Measurements from ENCODE around the gene LANCL1. TPM values are rescaled to one million over a fixed set of nuclear protein-coding genes. Genes with fewer than 3 reads are reported as not detected.

Gene LANCL1
- total and polyA plus RNA-seq, 10 donors, result 10.9 to 42.1 (median 34.2) TPM

GRCh38 chr2:210392469-210392881 lies 84.1 kb downstream of the LANCL1 start:
- no peak overlapping the region for H3K4me3 ChIP-seq
- DNase-seq, result no peak
- no peak for TF ChIP-seq POLR2A (IDR thresholded peaks at IDR 0.05)
- no peak for TF ChIP-seq POLR2AphosphoS5 (IDR thresholded peaks at IDR 0.05)
- TF ChIP-seq CTCF (IDR thresholded peaks at IDR 0.05 in 8 of 11, conservative IDR thresholded peaks at IDR 0.05 in 3 of 11), result no peak
- no peaks in the 10 kb centered on the region for H3K36me3 ChIP-seq
- no peaks in the 10 kb centered on the region for H3K9me3 ChIP-seq
- no peaks in the 10 kb centered on the region for H3K4me1 ChIP-seq
- intact Hi-C loops (cut with DNase I; ENCODE audit: low total_unique reads), result no loop called here
- no peak overlapping the region for H3K27ac ChIP-seq
- peaks cover 0 to 15% (median 0%) of the 10 kb centered on the region in 7 donors for H3K27me3 ChIP-seq (replicated peaks in 1 of 7)
- WGBS, 5 donors, result 73 to 86% (median 79%) methylated on average over 4 of the region's 4 CpGs

- Histone ChIP-seq H3K9me3 (no peaks in the 10 kb centered on the region), H3K4me3 (no peak overlapping the region), H3K27ac (no peak overlapping the region), H3K4me1 (no peaks in the 10 kb centered on the region), H3K27me3 (replicated peaks in 1 of 7) (peaks cover 0 to 15% (median 0%) of the 10 kb centered on the region in 7 donors), H3K36me3 (no peaks in the 10 kb centered on the region)
- DNase-seq, result no peak
- TF ChIP-seq POLR2A (IDR thresholded peaks at IDR 0.05) (no peak), POLR2AphosphoS5 (IDR thresholded peaks at IDR 0.05) (no peak), CTCF (IDR thresholded peaks at IDR 0.05 in 8 of 11, conservative IDR thresholded peaks at IDR 0.05 in 3 of 11) (no peak)
- 71 to 84% (median 80%) methylated on average over 3 of the region's 3 CpGs for WGBS, 5 donors
- intact Hi-C loops (cut with DNase I; ENCODE audit: low total_unique reads), result no loop called here
Measured at GRCh38 chr2:210389856-210390255, 86.7 kb downstream of the LANCL1 start.

- H3K36me3 ChIP-seq, result no peaks in the 10 kb centered on the region
Measured at GRCh38 chr2:210388148-210388547, 88.4 kb downstream of the LANCL1 start.

GRCh38 chr2:210387074-210387473 lies 89.5 kb downstream of the LANCL1 start:
- 51 to 72% (median 61%) methylated on average over 1 of the region's 1 CpG for WGBS, 5 donors
- Histone ChIP-seq H3K4me1 (no peaks in the 10 kb centered on the region), H3K4me3 (no peak overlapping the region), H3K9me3 (no peaks in the 10 kb centered on the region), H3K36me3 (no peaks in the 10 kb centered on the region), H3K27ac (no peak overlapping the region), H3K27me3 (replicated peaks in 1 of 7) (peaks cover 0 to 8% (median 0%) of the 10 kb centered on the region in 7 donors)
- TF ChIP-seq CTCF (IDR thresholded peaks at IDR 0.05 in 8 of 11, conservative IDR thresholded peaks at IDR 0.05 in 3 of 11) (no peak), POLR2A (IDR thresholded peaks at IDR 0.05) (no peak), POLR2AphosphoS5 (IDR thresholded peaks at IDR 0.05) (no peak)
- DNase-seq, result no peak
- intact Hi-C loops (cut with DNase I; ENCODE audit: low total_unique reads), result no loop called here

More at GRCh38 chr2:210388148-210388547, 88.4 kb downstream of the LANCL1 start:
- no peak for TF ChIP-seq CTCF (IDR thresholded peaks at IDR 0.05 in 8 of 11, conservative IDR thresholded peaks at IDR 0.05 in 3 of 11)
- TF ChIP-seq POLR2A (IDR thresholded peaks at IDR 0.05), result no peak
- TF ChIP-seq POLR2AphosphoS5 (IDR thresholded peaks at IDR 0.05), result no peak
- H3K9me3 ChIP-seq, result no peaks in the 10 kb centered on the region
- no peak for DNase-seq
- intact Hi-C loops (cut with DNase I; ENCODE audit: low total_unique reads), result no loop called here
- H3K27ac ChIP-seq, result no peak overlapping the region
- H3K27me3 ChIP-seq (replicated peaks in 1 of 7), result peaks cover 0 to 15% (median 0%) of the 10 kb centered on the region in 7 donors
- no peaks in the 10 kb centered on the region for H3K4me1 ChIP-seq
- no peak overlapping the region for H3K4me3 ChIP-seq

Other genes starting within 250 kb of the LANCL1 start
- not detected for gene MYL1, start 161.6 kb downstream of the LANCL1 start, total RNA-seq
- gene MYL1, start 161.6 kb downstream of the LANCL1 start, polyA plus RNA-seq, result under 1 TPM in 2 of 3 donors, not detected in 1; 0.06 to 0.78 TPM
- gene CPS1, start 79.8 kb upstream of the LANCL1 start, total RNA-seq, result 1 to 10 TPM; 2.6 to 8.1 (median 4.1) TPM
- gene CPS1, start 79.8 kb upstream of the LANCL1 start, polyA plus RNA-seq, result under 1 TPM; 0.30 to 0.74 (median 0.38) TPM